ENCODE measurements around the gene RREB1.

The RREB1 gene

DNA sequence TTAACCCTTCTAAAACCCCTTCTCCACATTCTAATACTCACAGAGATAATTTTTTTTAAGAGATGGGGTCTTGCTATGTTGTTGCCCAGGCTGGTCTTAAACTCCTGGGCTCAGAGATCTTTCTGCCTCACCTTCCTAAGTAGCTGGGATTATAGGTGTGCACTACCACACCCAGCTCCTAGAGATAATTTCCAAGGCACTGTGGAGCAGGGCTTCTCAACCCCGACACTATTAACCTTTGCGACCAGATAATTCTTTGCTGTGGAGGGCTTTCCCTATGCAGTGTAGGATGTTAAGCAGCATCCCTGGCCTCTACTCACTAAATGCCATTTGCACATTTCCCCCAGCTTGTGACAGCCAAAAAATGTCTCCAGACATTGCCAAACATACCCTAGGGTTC is 8.8 kb upstream of the RREB1 start:
- FAIRE-seq = no peak

DNA sequence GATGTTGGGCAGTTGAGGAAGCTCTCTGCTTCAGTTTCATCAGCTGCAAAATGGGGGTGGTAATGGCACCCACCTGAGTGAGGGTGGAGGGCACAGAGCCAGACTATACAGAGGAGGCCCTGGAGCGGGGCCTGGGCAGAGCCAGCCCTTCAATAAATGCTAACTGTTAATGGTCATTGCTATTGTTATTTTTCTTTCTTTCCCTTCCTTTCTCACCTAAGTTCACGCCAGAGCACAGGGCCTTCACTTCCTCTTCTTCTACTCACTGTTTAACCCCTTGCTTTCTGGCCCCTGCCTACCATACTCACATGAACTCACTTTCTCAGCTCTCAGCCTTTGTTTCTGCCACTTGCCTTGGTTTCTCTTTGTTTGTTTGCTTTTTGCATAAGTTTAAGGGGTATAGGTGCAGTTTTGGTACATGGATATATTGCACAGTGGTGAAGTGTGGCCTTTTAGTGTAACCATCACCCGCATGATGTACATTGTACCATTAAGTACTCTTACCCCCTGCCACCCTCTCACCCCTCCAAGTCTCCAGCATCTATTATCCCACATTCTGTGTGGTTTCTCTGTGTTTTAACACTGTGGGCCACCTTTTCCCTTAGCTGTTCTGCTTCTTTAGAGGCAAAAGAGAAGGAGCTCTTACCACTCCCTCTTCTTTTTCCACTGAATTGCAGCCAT is 7.5 kb upstream of the RREB1 start:
- no peak for FAIRE-seq

DNA sequence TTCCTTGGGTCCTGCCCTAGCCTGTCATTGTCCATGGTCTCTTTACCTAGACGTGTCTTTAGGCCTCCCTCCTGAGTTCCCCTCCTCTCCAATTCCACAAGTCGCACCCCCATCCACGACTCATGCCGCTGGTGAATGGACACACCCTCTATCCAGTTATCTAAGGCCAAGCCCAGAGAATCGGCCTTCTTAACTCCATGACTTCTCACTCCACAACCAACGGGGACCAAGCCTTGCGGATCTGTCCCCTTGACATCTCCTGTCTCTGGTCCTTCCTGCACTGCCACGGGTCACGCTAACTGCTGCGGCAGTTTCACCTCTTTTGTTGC is 7.0 kb upstream of the RREB1 start:
- no peak for FAIRE-seq

DNA sequence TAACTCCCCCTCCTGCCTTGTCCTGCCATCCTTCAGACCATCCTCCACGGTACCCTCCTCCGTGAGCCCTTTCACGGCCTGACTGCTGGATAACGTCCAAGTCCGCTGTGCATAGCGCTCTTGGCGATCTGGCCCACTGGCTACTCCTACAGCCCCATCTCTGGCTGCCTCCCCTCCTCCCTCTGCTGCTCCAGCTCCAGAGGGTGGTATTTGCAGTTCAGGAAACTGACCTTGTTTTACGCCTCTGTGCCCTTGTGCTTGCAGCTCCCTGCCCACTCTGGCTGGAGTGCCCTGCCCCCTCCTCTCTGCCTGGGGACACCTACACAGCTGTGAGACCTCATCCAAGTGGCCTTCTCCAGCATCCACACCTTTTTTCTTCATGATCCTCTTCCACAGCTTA is 6.5 kb upstream of the RREB1 start:
- FAIRE-seq = no peak

DNA sequence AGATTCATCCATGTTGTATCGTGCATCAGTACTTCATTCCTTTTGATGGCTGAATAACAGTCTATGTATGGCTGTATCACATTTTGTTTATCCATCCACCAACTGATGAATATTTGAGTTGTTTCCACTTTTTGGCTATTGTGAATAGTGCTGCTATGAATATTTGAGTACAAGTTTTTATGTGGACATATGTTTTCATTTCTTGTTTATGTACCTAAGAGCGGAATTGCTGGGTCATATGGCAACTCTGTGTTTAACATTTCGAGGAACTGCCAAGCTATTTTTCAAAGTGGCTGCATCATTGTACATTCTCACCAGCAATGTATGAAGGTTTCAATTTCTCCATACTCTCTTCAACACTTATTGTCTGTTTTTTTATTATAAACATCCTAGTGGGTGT is 3.0 kb upstream of the RREB1 start:
- no peak for FAIRE-seq

DNA sequence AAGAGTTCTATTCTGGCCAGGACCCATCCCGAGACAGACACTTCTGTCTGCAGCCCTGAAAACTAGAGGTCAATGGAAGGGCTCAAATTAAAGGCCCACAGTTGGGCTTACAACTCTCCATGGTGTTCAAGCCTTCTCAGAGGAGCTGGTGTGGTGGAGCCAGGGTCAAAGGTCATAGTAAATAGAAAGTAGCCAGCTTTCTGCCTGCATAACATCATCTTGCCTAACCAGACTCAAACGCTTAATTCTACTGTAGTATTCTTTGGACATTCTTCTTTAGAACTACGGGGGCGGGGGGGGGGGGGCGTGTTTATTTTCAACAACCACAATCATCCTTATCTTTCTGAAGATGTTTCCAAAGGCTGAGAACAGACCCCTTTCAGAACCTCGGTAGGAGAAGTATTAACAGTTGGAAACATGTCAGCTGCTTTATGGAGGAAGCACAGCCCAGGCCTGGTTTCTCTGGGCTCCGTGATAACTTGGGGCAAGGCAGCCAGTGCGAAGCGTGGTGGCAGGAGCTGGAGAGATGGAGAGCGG is 1.5 kb upstream of the RREB1 start:
- no peak for FAIRE-seq

DNA sequence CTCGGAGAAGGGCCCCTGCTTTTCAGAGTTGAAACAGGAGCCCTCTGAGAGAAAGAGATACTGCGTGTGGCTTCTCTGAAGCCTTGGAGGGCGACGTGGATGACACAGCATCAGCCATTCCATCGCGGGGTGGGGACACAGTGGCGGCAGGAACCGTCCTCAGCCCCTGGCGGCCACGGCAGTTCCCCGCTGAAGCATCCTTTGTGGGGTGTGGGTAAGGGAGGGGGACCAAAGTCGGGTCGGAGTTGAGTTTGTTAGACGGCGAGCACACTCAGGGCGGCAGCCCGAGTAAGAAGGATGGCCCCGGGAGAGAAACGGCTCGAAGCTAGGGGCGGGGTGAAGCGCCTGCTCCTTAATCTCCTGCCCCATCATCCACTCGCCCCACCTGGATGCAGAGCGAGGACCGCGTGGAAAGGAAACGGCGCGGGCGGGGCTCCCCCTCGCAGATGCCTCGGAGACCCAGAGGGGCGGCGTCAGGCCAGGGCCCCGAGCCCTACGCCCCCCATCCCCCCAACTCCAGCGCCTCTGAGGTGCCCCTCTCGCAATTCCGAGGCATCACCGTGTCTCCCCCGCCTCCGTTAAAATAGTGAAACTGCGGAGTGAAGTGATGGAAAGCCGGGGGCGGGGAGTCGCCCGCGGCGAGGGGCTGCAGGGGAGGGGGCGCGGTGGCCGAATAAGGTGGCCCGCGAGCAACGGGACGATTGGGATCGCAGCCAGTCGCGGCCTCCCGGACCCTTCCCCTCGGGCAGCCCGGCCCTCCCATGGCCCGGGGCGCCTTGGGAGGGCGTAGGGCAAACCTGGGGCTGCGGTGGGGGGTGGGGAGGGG is 796 bp upstream of the RREB1 start:
- FAIRE-seq = no peak

DNA sequence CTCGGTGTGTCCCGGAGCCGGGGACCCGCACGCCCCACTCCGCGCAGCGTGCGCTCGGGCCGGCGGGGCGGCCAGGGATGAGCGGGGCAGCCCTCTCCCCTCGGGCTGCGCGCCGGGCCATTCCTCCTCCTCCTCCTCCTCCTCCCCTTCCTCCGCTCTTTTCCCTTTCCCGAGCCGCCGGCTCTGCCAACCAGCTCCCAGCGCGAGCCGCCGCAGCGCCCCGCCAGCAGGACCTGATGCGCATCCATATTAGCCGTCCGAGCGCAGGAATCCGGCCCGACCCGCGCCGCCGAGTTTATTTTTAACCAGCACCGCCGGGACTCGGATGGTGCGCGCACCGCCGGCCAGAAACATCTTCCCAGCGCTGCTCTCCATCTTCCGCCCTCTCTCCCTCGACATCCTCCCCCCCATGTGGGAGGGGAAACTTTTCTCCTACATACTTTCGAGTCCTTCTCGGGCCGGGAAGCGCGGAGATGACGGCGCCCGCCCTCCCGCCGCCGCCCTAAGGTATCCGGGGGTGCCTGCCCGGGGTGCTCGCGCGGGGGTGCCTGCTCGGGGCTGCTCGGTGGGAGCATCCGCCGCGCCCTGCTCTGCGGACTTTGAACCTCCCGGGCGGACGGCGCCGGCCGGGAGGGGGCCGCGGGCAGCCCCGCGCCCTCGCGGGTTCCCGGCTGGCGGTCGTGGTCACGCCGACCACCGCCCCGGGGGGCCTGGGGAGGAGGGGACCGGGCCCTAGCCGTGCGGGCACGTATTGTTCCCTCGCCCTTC is 619 bp downstream of the RREB1 start:
- FAIRE-seq = no peak

DNA sequence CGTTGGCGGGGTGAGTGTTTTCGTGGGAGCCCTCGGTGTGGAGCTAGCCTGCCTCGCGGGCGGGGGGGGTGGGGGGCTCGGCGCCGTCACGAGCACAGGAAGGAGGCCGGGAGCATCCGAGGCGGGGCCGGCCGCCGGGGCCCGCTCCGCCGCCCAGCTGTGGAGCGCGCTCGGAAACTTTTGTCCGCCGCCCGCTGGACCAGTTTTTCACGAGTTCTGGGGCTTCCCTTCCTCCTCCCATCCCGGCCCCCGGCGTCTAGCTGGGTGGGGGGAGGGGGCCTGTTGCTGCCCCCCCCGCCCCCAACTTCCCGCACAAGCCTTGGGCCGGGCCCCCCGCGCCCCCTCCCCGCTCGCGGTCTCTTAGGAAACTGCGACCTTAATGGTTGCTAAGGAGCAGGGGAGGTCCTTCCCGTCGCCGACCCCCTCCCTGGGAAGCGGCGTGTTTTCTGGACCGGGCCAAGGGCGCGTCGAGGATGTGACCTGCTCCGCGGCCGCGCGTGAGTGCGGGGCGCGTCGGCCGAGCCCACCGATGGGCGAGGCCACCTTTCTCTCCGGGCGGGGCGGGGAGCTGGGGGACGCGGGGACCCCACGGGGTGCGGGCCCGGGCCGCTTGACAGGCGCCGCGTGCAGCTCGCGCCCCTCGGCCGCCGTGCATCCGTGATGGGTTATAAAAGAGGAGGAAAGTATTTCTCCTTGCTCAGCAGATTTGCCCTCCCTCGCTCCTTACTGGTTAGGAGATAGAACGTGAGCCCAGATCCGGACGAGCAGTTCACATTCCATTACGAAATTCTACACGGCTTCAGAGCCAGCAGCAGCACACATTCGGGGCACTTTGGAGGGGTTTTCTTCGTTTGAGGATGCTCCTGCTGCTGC is 1.4 kb downstream of the RREB1 start:
- FAIRE-seq = no peak

DNA sequence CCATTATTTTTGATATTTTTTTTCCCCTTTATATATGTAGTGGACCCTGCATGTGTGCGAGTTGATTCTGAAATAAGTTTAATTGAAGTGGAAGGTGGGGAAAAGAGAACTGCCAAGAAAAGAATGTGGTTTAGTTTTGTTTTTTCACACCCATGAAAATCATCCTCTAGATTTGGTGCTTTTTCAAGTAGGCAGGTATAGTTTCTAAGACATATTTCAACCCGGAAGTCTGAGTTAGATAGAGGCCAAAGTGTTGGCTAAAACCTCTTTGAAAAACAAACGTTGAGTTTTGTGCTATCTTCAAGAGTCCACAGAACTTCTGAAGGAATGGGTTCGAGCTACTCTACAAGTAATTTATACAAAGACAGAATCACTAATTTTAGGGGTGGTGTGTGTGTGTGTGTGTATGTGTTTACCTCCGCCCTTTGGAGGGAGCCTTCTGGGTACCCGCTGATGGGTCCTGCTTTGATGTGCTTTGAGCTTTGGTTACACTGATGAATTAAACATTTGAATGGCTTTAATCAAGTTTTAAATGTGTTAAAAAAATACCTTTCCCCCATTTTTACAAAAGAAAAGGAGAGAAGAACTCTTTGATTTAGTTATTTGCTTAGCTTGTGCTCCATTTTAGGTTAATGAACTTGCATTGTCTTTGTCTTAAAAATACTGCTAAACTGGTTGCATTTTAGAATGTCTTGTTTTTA is 2.5 kb downstream of the RREB1 start:
- FAIRE-seq = no peak

DNA sequence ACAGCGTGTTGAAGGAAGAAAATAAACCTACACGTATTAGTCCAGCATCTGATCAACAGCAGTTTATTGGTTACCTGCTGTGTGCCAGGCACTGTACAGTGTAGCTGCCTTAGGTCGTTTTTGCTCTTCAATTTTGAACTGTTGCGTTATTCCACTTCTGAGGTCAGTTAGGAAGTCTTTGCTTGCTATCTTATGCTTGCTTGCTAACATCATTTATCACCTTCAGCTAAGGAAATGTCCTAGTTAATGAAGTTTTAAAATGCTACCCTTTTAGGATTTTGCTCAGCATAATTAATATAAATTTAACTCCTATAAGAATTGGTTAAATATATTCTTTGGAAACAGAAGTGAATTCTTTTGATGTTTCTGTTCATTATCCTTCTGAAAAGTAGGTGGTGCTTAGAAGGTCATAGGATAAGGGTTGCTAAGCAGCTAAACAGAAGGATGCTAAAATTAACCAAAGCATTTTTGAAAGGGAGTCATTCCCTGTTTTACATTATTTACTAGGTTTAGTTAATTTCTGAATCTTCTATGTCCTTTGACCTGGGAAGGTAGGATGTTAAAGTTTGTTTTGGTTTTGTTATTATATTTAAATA is 3.4 kb downstream of the RREB1 start:
- FAIRE-seq = no peak

DNA sequence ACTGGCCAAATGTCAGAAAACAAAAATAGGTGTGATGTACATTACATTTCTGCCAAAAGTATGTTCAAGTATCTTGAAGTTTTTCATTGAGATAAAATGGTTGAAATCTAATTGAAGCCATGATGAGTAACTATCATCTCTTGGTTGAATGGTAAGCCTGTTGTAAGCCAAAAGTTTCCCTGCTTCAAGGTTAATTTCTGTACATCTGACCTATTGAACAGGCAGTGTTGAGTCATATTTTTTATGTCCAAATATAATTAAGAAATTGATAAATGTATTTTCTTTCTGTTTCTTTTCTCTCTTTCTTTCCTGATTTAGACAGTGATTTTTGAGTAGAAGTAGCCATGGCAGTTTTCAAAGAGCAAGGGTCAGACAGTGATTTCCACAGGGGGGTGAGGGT is 4.4 kb downstream of the RREB1 start:
- no peak for FAIRE-seq

DNA sequence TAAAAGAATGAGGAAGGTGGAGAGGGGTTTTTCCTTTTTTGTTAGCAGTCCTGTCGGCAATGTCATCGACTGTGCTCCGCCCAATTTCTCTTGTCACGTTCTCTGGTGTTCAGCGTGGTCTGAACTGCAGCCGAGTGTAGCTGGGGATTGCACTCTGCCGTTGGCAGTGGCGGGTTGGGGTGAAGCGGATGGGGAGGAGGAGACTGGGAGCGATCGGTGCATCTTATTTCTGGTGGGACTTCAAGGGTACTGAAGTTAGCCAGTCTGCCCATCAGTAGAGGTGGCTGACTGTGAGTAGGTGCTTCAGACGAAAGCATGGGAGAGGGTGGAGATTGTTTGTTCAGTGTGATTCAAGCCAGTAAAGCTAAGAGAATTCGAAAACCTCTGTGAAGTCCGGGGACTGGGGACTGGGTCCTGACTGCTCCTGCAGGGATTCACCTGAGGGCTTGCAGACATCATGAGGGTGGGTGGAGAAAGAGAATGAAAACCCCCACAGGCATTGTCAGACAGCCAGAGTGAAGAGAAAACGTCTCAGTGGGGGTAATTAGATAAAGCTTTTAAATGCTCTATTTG is 5.1 kb downstream of the RREB1 start:
- FAIRE-seq = no peak

DNA sequence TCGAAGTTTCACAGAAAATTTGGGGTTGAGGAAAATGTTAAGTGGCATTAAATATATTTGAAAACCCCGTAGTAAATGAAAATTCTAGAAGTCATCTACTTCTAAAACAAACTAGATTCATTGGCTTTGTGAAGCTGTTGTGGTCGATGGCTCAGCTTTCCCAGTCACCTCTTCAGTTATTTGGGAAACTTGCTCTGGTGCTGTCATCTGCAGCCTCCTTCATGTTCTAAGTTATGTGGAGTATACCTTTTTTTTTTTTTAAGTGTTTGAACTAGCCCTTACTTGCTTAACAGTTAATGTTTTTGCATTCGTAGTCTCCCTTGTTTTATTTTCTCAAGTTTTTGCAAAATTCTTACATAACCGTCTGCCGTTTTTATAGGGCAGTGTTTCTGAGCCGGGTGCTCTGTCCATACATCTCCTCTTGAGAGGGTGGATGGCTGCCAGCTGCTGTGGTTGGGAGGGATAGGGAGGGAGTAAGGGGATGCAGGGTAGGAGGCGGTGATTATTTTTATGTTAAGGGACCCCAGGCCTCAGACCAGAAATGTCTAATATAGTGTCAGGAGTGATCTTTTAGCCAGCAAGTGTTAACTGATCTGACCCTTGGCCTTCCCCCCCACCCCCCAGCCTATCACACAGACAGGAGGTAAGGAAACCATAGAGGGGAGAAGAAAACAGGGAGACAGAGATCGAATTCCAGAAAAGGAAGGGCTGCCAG is 7.1 kb downstream of the RREB1 start:
- FAIRE-seq = no peak

DNA sequence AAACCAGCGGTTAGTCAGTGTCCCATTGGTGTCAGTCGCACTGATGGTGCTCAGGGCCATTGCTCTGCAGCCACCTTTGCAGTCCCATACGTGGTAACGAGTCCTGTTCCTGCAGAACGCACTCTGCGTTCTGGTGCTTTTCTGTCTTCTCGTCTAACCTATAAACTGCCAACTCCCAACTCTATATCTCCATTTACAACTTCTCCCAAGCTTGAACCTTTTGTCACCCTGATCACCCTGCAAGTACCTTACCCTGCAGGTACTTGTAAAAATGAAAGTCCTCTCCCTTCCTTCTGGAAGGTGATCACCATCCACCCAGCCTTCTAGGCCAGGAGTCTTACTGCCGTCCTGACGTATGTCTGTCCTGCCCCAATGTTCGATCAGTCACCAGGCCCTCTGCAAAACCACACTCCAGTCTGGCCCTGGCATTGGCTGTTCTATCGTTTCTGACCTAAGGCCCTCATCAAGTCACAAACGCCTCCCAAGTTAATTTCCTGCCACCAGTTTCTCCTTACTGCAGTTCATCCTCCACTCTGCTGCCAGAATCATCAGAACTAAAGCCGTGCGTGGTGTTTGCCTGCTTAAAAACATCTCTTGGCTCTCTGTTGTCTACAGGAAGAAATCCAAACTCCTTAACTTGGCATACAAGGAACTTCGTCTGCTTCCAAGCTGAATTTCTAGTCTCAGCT is 7.9 kb downstream of the RREB1 start:
- no peak for FAIRE-seq

DNA sequence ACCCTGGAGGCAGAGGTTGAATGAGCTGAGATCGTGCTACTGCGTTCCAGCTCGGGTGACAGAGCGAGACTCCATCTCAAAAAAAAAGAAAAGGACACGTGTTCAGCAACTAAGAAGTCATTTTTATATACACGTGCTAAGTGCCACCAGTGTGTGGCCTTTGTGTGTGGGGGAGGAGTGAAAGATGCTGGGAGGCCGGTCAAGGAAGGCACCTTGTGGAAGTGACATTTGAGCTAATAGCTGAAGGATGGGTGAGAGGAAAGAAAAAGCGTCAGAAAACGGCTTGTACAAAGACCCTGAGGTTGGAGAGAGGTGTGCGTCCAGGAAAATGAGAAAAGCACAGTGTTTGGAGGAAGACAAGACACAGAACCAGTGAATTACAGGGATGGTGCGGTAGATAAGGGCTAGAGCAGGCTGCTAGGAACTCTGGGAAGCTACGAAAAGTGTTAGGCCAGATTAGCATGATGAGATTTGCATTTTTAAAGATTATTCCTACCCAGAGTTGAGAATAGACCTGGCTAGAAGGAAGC is 11.6 kb downstream of the RREB1 start:
- FAIRE-seq = no peak

DNA sequence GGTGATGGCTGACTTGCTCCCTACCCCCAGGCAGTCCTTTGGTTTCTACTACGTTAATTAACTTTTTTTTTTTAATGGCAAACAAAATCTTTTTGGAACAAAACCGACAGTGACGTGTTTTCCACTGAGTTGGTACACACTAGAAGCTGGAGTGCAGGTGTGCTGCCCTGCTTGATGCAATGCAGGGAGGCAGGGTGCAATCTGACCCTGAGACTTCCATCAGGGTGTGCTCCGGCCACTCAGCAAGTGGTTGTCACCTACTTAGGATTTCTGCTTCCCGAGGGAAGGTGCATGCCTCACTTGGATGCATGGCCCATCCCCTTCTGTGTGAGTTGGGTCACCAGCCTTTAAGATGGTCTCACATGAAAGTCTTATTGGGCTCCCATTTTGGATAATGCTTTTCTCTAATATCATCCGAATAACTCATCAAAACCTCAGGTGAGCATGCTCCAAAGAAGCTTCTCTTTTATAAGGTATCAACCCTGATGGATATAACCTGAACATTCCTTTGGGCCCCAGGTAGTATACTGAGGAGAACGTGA is 14.0 kb downstream of the RREB1 start:
- FAIRE-seq = no peak

DNA sequence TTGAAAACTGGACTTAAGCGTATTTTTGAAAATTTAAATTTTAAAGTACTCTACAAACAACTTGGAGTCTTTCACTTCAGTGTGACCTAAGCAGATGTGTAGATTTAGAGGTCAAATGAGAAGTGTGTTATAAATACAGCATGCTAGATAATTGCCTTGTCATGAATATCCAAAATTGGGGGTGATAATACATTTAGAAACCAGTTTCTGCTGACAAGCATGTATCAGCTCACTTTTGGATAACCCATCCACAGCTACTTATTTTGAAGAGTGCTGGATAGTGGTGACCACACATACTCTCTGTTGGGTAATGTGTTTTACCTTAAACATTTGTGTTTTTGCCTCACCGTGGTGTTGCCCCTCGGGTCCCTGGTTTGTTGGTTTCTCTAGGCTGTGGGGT is 14.9 kb downstream of the RREB1 start:
- FAIRE-seq = no peak

DNA sequence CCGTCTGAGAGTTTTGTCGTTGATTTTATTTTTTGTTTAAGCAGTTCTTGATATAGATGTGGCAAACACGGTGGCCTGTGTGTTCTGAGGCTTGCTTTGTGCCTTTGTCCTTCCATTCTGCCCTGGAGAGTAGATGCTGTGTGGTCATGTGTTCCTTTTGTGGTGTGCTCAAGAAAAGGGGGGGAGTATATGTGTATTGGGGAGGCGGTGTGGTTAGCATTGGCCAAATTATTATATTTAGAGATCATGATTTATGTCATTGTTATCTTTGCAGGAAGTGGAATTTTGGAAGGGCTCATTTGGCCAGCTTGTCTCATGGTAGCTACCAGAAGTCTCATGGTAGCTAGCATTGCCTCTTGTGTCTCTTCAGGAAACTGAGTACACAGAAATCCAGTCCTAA is 16.4 kb downstream of the RREB1 start:
- no peak for FAIRE-seq

All from G401.6 (cell line).